ENCODE data around the gene SEMA3D. TPM values are rescaled to one million over a fixed set of nuclear protein-coding genes. Genes with fewer than 3 reads are reported as not detected.

Gene SEMA3D
- total RNA-seq, 3 donors from 2014 or later (not counting 1 experiment from before 2014, with no cell fraction given) = not detected

- no peaks in the 10 kb centered on the region for H3K27me3 Mint-ChIP-seq (ENCODE audit: low read depth in 2 of 2)
- Histone ChIP-seq H3K27me3 (ENCODE audit: control insufficient read depth, insufficient read depth, low read length) (no peaks in the 10 kb centered on the region), H3K4me3 (ENCODE audit: low read length) (no peak overlapping the region), H3K27ac (ENCODE audit: low read length) (no peak overlapping the region), H3K36me3 (ENCODE audit: control insufficient read depth, insufficient read depth, low read length) (no peaks in the 10 kb centered on the region), H3K4me1 (ENCODE audit: control insufficient read depth, insufficient read depth, low read length) (no peaks in the 10 kb centered on the region), H3K9me3 (ENCODE audit: control insufficient read depth, insufficient read depth, low read length) (no peaks in the 10 kb centered on the region)
- H3K9me3 Mint-ChIP-seq = peaks cover 6 to 20% of the 10 kb centered on the region in 2 donors
- WGBS (ENCODE audit: insufficient coverage) = 81% methylated on average over 3 of the region's 3 CpGs
- intact Hi-C loops (cut with micrococcal nuclease) = no loop called here
- ATAC-seq (no peak), DNase-seq (no peak)
- H3K4me3 Mint-ChIP-seq = no peak overlapping the region
- TF ChIP-seq CTCF (IDR thresholded peaks at IDR 0.05) = no peak
- H3K27ac Mint-ChIP-seq = no peak overlapping the region
- H3K36me3 Mint-ChIP-seq = no peaks in the 10 kb centered on the region
- no peaks in the 10 kb centered on the region for H3K4me1 Mint-ChIP-seq
Measured at GRCh38 chr7:85090919-85091564, 95.8 kb downstream of the SEMA3D start.

DNA sequence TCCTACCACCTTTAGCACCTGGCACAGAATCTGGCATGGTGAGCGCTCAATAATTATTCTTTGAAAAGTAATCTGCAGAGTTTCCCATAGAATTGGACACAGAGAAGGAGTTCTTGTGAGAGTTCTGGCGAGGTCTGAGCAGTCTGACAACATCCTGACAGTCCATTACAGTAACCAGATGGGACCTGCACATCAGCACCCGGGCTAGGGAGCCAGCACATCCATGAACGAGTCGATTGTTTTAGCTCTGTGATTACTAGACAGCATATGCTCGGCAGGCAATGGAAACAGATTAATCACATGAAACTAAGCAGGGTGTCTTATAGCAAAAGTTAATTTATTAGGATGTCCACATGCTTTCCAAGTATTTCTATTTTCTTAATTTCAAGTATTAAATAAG, 96.7 kb downstream of the SEMA3D start:
- no peaks in the 10 kb centered on the region for H3K4me1 Mint-ChIP-seq
- WGBS (ENCODE audit: insufficient coverage) = 89% methylated on average over 6 of the region's 6 CpGs
- H3K27ac Mint-ChIP-seq = no peak overlapping the region
- TF ChIP-seq CTCF (IDR thresholded peaks at IDR 0.05) = no peak
- H3K4me3 Mint-ChIP-seq = no peak overlapping the region
- intact Hi-C loops (cut with micrococcal nuclease) = no loop called here
- H3K9me3 ChIP-seq (ENCODE audit: control insufficient read depth, insufficient read depth, low read length) = no peaks in the 10 kb centered on the region
- no peaks in the 10 kb centered on the region for H3K36me3 Mint-ChIP-seq
- DNase-seq = no peak
- no peak overlapping the region for H3K4me3 ChIP-seq (ENCODE audit: low read length)
- peaks cover 6 to 20% of the 10 kb centered on the region in 2 donors for H3K9me3 Mint-ChIP-seq
- no peaks in the 10 kb centered on the region for H3K4me1 ChIP-seq (ENCODE audit: control insufficient read depth, insufficient read depth, low read length)
- ATAC-seq = no peak
- no peaks in the 10 kb centered on the region for H3K27me3 Mint-ChIP-seq (ENCODE audit: low read depth in 2 of 2)
- H3K27me3 ChIP-seq (ENCODE audit: control insufficient read depth, insufficient read depth, low read length) = no peaks in the 10 kb centered on the region
- no peaks in the 10 kb centered on the region for H3K36me3 ChIP-seq (ENCODE audit: control insufficient read depth, insufficient read depth, low read length)
- H3K27ac ChIP-seq (ENCODE audit: low read length) = no peak overlapping the region

DNA sequence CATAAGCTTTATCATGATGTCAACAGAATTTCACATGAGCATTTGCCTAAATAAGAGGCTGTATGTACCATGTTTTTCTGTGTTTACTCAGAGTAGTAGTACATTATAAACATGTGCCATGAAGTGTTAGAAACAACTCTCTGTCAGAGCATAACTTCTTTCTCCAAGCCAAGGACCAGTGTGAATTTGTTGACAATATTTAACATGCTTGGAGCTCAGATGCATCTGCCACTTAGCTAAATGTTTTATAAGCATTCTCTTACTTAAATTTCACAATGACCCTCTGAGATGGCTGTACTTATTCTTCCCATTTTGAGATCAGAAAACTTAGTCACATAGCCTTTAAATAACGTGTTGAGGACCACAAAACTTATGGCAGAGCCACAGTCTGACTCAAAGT, 105.0 kb downstream of the SEMA3D start:
- H3K9me3 ChIP-seq (ENCODE audit: control insufficient read depth, insufficient read depth, low read length) = no peaks in the 10 kb centered on the region
- no peak overlapping the region for H3K4me3 ChIP-seq (ENCODE audit: low read length)
- H3K27me3 ChIP-seq (ENCODE audit: control insufficient read depth, insufficient read depth, low read length) = no peaks in the 10 kb centered on the region
- H3K4me1 ChIP-seq (ENCODE audit: control insufficient read depth, insufficient read depth, low read length) = no peaks in the 10 kb centered on the region
- DNase-seq = no peak
- Mint-ChIP-seq H3K27ac (no peak overlapping the region), H3K36me3 (no peaks in the 10 kb centered on the region), H3K4me3 (no peak overlapping the region), H3K27me3 (ENCODE audit: low read depth in 2 of 2) (no peaks in the 10 kb centered on the region), H3K9me3 (peaks cover 0 to 2% of the 10 kb centered on the region in 2 donors), H3K4me1 (no peaks in the 10 kb centered on the region)
- intact Hi-C loops (cut with micrococcal nuclease) = no loop called here
- no peak for TF ChIP-seq CTCF (IDR thresholded peaks at IDR 0.05)
- H3K36me3 ChIP-seq (ENCODE audit: control insufficient read depth, insufficient read depth, low read length) = no peaks in the 10 kb centered on the region
- H3K27ac ChIP-seq (ENCODE audit: low read length) = no peak overlapping the region
- WGBS (ENCODE audit: insufficient coverage) = 72% methylated on average over 1 of the region's 1 CpG
- ATAC-seq = no peak

DNA sequence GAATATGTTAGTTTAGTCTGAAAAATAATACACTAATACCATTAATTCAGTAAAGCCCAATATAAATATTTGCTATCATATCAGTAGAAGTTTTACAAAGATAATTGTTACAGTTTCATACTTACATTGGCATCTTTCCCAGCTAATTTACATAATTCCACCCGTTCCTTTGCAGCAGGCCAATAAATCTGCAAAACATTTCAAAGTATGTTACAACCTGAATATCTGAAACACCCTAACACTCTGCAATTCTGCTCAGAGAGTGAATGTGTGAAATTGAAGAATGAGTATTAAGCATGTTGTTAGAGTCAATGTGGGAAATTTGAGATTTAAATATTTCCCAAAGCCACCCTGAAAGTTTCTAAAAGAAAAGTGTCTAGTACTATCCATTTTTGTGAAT, 105.5 kb downstream of the SEMA3D start:
- no peaks in the 10 kb centered on the region for H3K9me3 ChIP-seq (ENCODE audit: control insufficient read depth, insufficient read depth, low read length)
- H3K36me3 ChIP-seq (ENCODE audit: control insufficient read depth, insufficient read depth, low read length) = no peaks in the 10 kb centered on the region
- H3K27me3 ChIP-seq (ENCODE audit: control insufficient read depth, insufficient read depth, low read length) = no peaks in the 10 kb centered on the region
- DNase-seq = no peak
- Mint-ChIP-seq H3K4me1 (no peaks in the 10 kb centered on the region), H3K4me3 (no peak overlapping the region), H3K36me3 (no peaks in the 10 kb centered on the region), H3K27me3 (ENCODE audit: low read depth in 2 of 2) (no peaks in the 10 kb centered on the region), H3K9me3 (peaks cover 0 to under 1% of the 10 kb centered on the region in 2 donors), H3K27ac (no peak overlapping the region)
- intact Hi-C loops (cut with micrococcal nuclease) = no loop called here
- ATAC-seq = no peak
- H3K4me3 ChIP-seq (ENCODE audit: low read length) = no peak overlapping the region
- H3K27ac ChIP-seq (ENCODE audit: low read length) = no peak overlapping the region
- WGBS (ENCODE audit: insufficient coverage) = 50% methylated on average over 1 of the region's 1 CpG
- no peak for TF ChIP-seq CTCF (IDR thresholded peaks at IDR 0.05)
- H3K4me1 ChIP-seq (ENCODE audit: control insufficient read depth, insufficient read depth, low read length) = no peaks in the 10 kb centered on the region

Data from natural killer cell (primary cell).